Measurements from ENCODE around the gene BAAT.
"Not testable (repeated sequence)": the region's sequence is repeated elsewhere in the genome, so short reads cannot be mapped to it uniquely, and the experiment has no call there.

BAAT gene

DNA sequence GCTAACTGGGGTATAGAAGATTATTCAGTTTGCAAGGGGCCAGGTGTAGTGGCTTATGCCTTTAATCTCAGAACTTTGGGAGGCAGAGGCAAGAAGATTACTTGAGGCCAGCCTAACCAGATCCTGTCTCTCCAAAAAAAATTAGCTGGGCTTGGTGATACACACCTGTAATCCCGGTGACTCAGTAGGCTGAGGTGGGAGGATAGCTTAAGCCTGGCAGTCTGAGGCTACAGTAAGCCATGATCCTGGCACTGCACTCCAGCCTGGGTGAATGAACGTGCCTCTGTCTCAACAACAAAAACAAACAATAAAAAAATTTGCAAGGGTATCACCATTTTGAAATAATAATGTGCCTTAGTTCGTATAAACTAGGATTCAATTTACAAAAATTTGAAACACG, 51.3 kb downstream of the BAAT start:
- H3K4me3 Mint-ChIP-seq = no peak overlapping the region
- H3K9me3 Mint-ChIP-seq = no peaks in the 10 kb centered on the region
- H3K36me3 Mint-ChIP-seq (ENCODE audit: low read depth) = no peaks in the 10 kb centered on the region
- no peak overlapping the region for H3K27ac Mint-ChIP-seq
- no peaks in the 10 kb centered on the region for H3K4me1 Mint-ChIP-seq (ENCODE audit: low read depth)
- intact Hi-C loops (cut with micrococcal nuclease) = no loop called here
- peaks cover 2% of the 10 kb centered on the region for H3K27me3 Mint-ChIP-seq

DNA sequence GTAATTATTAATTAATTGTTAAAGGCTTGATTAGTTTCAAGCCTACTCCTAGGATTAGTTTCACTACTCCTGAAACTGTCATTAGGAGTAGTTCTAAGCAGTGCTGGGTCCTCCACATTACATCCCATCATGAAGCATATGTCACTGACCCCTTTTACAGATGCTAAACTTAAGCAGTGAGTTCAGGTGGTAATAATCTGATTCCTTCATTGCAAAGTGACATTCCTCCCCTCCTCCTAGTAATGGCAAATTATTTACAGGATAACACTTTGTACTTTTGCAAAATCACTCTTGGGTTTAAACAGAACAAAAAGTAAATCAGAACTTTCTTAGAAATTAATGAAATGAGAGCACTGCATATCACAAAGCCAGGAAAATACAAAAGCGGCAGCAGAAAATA, 52.4 kb downstream of the BAAT start:
- Mint-ChIP-seq H3K4me3 (no peak overlapping the region), H3K27ac (no peak overlapping the region), H3K27me3 (peaks cover 2% of the 10 kb centered on the region), H3K9me3 (peaks cover 10% of the 10 kb centered on the region), H3K36me3 (ENCODE audit: low read depth) (no peaks in the 10 kb centered on the region), H3K4me1 (ENCODE audit: low read depth) (no peaks in the 10 kb centered on the region)
- intact Hi-C loops (cut with micrococcal nuclease) = no loop called here

DNA sequence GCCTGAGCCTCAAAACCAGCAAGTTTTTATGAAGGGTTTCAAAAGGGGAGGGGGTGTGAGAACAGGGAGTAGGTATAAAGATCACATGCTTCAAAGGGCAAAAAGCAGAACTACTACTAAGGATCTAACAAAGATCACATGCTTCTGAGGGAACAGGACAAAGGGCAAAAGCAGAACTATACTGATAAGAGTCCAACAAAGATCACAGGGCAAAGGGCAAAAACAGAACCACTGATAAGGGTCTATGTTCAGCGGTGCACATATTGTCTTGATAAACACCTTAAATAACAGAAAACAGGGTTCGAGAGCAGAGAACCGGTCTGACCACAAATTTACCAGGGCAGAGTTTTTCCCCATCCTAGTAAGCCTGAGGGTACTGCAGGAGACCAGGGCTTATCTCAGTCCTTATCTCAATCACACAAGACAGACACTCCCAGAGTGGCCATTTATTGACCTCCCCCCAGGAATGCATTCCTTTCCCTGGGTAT, 57.3 kb downstream of the BAAT start:
- peaks cover 18% of the 10 kb centered on the region for H3K9me3 Mint-ChIP-seq
- intact Hi-C loops (cut with micrococcal nuclease); H3K27me3 Mint-ChIP-seq; H3K4me3 Mint-ChIP-seq; H3K36me3 Mint-ChIP-seq (ENCODE audit: low read depth); H3K4me1 Mint-ChIP-seq (ENCODE audit: low read depth); H3K27ac Mint-ChIP-seq: not testable (repeated sequence)

DNA sequence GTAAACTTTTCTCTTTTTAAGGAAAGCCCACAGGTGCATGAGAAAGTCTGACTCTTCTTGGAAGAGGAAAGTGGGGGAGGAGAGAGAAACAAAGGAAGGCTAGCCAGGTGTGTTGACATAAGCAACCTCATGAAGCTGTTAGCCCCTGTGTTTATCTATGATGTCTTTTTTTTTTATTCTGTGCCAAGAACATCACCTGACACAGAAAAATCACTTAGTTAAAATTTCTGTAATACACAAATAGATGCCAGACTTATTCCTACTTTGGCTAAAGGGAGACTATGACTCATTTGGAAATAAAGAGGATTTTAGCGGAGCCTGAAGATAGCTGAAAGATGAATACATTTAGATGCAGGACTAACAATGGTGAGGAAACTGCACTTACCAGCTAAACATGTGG, 58.3 kb downstream of the BAAT start:
- Mint-ChIP-seq H3K36me3 (ENCODE audit: low read depth) (no peaks in the 10 kb centered on the region), H3K27ac (no peak overlapping the region), H3K4me1 (ENCODE audit: low read depth) (no peaks in the 10 kb centered on the region), H3K4me3 (no peak overlapping the region), H3K27me3 (no peaks in the 10 kb centered on the region), H3K9me3 (peaks cover 18% of the 10 kb centered on the region)
- intact Hi-C loops (cut with micrococcal nuclease) = no loop called here

DNA sequence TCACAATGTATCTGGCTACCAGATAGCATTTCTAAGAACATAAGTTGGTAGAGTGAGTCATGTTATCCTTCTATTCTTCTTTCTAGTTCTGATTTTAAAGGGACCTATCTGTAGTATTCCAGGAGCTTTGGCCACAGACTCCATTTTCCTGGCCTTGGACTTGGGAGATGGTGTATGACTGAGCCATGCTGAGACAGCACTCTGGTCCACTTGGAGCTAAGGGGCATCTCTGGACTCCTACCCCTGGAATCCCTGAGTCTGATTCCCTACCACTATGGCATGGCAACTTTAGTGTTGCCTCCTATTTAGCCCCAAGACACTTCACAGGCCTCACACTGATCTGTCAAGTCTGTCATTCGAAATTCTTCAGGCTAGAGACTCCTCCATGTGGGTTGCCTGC, 58.8 kb downstream of the BAAT start:
- Mint-ChIP-seq H3K27me3 (no peaks in the 10 kb centered on the region), H3K4me3 (no peak overlapping the region), H3K27ac (no peak overlapping the region), H3K36me3 (ENCODE audit: low read depth) (no peaks in the 10 kb centered on the region), H3K4me1 (ENCODE audit: low read depth) (no peaks in the 10 kb centered on the region), H3K9me3 (peaks cover 18% of the 10 kb centered on the region)
- intact Hi-C loops (cut with micrococcal nuclease) = no loop called here

DNA sequence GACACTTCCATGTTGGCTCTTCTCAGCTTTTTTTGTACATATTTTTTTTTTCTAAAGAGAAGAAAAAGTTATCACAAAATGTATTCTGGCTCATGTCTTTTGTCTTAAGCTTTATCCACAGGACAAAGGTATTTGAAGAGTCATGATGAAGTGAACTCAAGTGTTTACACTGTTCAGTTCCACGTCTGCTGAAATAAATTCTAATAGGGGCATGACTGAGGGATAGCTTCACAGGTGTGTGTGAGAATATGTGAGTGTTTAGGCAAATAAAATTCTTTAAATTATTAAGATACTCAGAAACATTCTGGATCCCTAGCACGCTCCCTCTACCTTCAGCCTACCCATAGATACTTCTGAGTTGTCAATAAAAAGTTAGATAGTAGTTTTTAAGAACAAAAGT, 59.8 kb downstream of the BAAT start:
- no peaks in the 10 kb centered on the region for H3K4me1 Mint-ChIP-seq (ENCODE audit: low read depth)
- intact Hi-C loops (cut with micrococcal nuclease) = no loop called here
- H3K4me3 Mint-ChIP-seq = no peak overlapping the region
- no peaks in the 10 kb centered on the region for H3K27me3 Mint-ChIP-seq
- no peaks in the 10 kb centered on the region for H3K36me3 Mint-ChIP-seq (ENCODE audit: low read depth)
- no peak overlapping the region for H3K27ac Mint-ChIP-seq
- peaks cover 18% of the 10 kb centered on the region for H3K9me3 Mint-ChIP-seq

DNA sequence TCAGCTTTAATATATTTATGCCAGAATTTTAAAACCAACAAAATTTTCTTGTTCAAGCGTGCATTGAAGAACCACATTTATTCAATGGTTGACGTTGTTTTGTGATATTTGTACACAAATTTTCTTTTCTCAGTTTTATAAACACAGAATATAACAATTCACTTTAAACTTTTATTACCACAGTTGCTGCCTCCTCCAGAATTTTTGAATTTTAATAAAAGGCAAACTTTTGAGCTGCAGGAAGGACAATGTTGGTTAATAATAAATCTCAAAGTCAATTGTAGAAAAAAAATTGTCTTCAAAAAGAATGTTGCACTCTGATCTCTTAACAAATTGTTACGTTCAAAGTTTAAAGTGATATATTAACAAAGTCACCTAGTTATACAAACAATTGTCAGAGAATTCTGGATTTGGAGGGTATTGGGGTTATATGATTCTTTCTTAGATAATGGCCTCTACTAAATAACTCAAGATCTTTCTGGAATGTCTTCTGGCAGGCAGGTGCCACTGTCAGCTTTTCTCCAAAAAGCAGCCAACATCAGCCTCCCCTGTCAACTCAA, 60.5 kb downstream of the BAAT start:
- Mint-ChIP-seq H3K27ac (no peak overlapping the region), H3K9me3 (peaks cover 18% of the 10 kb centered on the region), H3K4me3 (no peak overlapping the region), H3K27me3 (no peaks in the 10 kb centered on the region), H3K36me3 (ENCODE audit: low read depth) (no peaks in the 10 kb centered on the region), H3K4me1 (ENCODE audit: low read depth) (no peaks in the 10 kb centered on the region)
- intact Hi-C loops (cut with micrococcal nuclease) = no loop called here

DNA sequence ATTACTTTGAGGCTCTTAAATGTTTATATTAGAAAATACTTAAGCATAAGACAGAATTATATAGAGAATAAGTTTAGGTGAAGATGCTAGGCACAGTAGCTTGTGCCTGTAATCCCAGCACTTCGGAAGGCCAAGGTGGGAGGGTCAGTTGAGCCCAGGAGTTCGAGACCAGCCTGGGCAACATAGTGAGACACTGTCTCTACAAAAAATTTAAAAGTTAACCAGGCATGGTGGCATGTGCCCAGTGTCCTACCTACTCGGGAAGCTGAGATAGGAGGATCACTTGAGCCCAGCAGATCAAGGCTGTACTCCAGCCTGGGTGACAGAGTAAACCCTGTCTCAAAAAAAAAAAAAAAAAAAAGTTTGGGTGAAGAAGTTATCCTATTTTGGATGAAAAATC, 61.7 kb downstream of the BAAT start:
- intact Hi-C loops (cut with micrococcal nuclease) = no loop called here
- Mint-ChIP-seq H3K4me1 (ENCODE audit: low read depth) (no peaks in the 10 kb centered on the region), H3K27me3 (no peaks in the 10 kb centered on the region), H3K4me3 (no peak overlapping the region), H3K36me3 (ENCODE audit: low read depth) (no peaks in the 10 kb centered on the region), H3K27ac (no peak overlapping the region), H3K9me3 (peaks cover 15% of the 10 kb centered on the region)

DNA sequence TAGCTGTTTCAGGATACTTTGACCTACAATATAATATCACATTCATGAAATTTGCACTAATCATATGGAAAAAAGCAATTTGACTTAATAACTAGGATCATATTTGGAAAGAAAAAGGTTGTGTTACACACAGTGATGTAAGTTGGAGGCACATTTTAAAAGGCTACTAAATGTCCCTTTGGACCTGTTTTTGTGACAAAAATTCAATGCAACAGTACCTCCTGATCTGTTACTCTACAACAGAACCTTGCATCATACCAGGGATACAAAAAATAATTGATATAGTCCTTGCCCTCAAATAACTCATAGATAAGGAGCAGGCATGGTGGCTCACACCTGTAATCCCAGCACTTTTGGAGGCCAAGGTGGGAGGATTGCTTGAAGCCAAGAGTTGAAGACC, 67.1 kb downstream of the BAAT start:
- H3K36me3 Mint-ChIP-seq (ENCODE audit: low read depth) = no peaks in the 10 kb centered on the region

DNA sequence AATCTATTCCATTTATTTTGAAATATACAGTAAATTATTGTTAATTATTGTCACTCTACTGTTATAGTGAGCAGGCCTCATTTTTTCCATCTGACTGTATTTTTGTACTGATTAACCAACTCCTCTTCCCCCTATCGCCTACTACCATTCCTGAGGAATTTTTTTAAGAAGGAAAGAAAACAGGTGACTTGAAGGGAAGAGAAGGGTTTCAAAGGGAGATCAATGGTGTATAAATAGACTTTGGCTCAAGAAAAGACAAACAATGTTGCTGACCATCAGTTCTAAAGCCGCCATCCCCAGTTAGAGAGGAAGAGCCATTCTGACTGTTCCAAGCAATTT, 69.7 kb downstream of the BAAT start:
- Mint-ChIP-seq H3K9me3 (no peaks in the 10 kb centered on the region), H3K4me3 (no peak overlapping the region), H3K4me1 (ENCODE audit: low read depth) (no peaks in the 10 kb centered on the region), H3K27me3 (peaks cover 3% of the 10 kb centered on the region), H3K36me3 (ENCODE audit: low read depth) (no peaks in the 10 kb centered on the region), H3K27ac (no peak overlapping the region)
- intact Hi-C loops (cut with micrococcal nuclease) = no loop called here

More for the DNA sequence above, 67.1 kb downstream of the BAAT start:
- H3K4me3 Mint-ChIP-seq = no peak overlapping the region
- H3K9me3 Mint-ChIP-seq = no peaks in the 10 kb centered on the region
- intact Hi-C loops (cut with micrococcal nuclease) = no loop called here
- H3K4me1 Mint-ChIP-seq (ENCODE audit: low read depth) = no peaks in the 10 kb centered on the region
- no peak overlapping the region for H3K27ac Mint-ChIP-seq
- peaks cover 3% of the 10 kb centered on the region for H3K27me3 Mint-ChIP-seq

DNA sequence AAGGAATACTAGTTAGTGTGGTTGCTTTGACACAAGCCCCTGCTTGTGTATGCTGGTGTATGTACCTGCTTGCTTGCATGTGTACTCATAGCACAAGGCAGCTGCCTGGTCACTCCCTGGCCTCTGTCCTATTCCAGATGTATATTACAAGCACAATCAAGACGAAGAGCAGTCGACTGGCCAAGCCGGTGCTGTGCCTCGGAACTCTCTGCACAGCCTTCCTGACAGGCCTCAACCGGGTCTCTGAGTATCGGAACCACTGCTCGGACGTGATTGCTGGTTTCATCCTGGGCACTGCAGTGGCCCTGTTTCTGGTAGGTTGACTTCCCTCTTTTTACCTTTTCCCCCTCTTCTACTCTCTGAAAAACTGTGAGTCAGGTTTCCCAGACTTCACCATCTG, 72.1 kb downstream of the BAAT start:
- no peaks in the 10 kb centered on the region for H3K4me1 Mint-ChIP-seq (ENCODE audit: low read depth)
- H3K27me3 Mint-ChIP-seq = peaks cover 3% of the 10 kb centered on the region
- H3K36me3 Mint-ChIP-seq (ENCODE audit: low read depth) = no peaks in the 10 kb centered on the region

DNA sequence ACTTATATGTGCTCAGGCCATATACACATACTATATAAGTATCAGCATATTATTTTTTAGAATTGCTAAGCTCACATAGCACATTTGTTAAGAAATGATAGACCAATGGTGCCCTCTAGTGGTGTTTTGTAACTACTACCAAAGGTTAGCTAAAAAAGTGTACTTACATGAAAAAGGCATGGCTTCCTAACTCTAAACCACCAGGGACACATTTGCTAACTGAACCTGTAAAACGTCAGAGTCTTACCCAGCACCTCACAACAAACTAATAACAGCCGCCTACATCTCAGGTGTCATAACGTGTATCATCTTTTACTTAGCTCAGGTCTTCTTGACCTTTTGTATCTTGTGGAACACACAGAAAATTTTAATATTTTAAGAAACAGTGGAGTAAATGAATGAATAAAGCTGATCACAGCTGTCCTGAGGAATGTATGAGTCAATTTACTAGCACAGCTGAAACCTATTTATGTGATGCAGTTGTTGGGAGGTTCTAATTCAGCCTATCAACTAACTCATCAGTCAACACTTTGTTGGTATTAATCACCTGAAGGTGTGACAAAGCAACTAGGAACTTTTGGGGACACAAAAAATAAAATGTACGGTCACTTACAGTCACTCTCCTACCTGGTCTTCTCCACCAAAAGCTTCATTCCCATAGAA, 72.9 kb downstream of the BAAT start:
- Mint-ChIP-seq H3K4me3 (no peak overlapping the region), H3K36me3 (ENCODE audit: low read depth) (no peaks in the 10 kb centered on the region), H3K4me1 (ENCODE audit: low read depth) (no peaks in the 10 kb centered on the region), H3K9me3 (no peaks in the 10 kb centered on the region), H3K27me3 (peaks cover 3% of the 10 kb centered on the region), H3K27ac (no peak overlapping the region)
- intact Hi-C loops (cut with micrococcal nuclease) = loop anchor here (1.0 to 2.0 kb wide), 2 partner anchors 598 to 709 kb away; no protein-coding TSS in a partner anchor

More for the DNA sequence above, 72.1 kb downstream of the BAAT start:
- no peak overlapping the region for H3K27ac Mint-ChIP-seq
- intact Hi-C loops (cut with micrococcal nuclease) = no loop called here
- no peak overlapping the region for H3K4me3 Mint-ChIP-seq
- H3K9me3 Mint-ChIP-seq = no peaks in the 10 kb centered on the region

DNA sequence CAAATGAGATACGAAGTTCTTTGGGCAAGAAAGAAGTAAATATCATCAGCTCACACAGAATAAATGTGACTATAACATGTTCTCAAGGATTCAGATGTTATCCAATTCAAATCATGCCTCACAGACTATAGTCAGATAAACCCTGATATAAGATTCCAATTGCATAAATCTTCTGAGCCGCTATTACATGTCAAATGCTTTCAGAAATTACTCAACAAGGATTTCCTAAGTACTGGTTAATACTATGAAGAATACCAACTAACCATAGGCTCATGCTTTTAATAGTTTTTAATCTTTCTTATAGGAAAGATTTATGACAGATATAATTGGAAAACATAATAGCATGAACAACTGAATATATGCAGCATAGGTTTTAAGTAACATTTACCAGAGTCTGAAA, 73.6 kb downstream of the BAAT start:
- H3K4me1 Mint-ChIP-seq (ENCODE audit: low read depth) = no peaks in the 10 kb centered on the region
- no peak overlapping the region for H3K4me3 Mint-ChIP-seq
- H3K27me3 Mint-ChIP-seq = peaks cover under 1% of the 10 kb centered on the region
- no peak overlapping the region for H3K27ac Mint-ChIP-seq
- H3K9me3 Mint-ChIP-seq = no peaks in the 10 kb centered on the region
- intact Hi-C loops (cut with micrococcal nuclease) = loop anchor here (1.0 to 2.0 kb wide), 2 partner anchors 597 to 708 kb away; no protein-coding TSS in a partner anchor
- H3K36me3 Mint-ChIP-seq (ENCODE audit: low read depth) = no peaks in the 10 kb centered on the region

Data from dendritic cell treated with granulocyte-macrophage colony-stimulating factor and Interleukin-4, amounts not matched to agents 40 ng/mL and 50 ng/mL, for 4 days (primary cell).